ENCODE measurements around the gene MN1.

The MN1 gene

DNA sequence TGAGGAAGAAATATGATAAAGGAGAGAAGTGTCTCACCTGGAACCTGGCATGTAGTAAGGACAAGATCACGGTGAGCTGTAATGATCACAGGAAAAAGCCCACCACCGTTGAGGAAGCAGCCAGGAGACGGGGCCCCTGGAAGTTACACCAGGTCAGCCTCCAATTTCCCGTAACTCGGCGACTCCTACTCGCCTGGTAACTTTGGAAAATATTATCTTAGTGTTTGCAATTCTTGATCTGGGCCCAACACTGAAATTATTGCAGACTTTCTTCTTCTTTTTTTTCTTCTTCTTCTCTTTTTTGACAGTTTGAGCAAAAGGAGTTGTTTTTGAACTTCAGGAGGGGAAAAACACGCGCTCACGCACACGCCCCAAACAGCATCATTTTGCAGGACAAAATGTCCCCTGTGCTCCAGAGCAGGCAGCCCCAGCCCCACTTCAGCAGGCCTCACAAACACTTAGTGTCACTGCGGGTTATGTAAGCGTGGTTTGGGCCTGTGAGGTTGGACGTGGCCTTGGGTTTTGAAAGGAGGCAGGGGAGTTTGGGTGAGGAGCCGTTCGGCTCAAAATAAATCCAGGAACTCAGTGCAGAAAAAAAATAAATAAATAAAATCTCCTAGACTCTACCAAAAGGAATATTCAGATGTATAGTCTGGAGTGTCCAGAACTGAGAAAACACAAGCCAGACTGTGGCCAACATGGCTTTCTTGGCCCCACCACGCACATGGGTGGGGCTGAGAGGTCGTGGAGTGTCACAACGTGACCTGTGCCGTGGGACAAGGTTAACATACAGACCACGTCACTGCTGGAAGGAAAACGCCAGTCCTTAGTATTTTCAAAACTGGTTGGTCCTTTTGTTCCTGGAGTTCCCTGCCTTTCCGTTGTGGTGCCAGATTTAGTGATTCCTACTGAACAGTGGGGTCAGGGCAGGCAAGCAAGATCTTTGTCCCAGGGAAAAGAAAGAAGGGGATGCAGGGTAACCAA is 26.3 kb upstream of the MN1 start:
- no peak for DNase-seq (ENCODE audit: low spot score)

GRCh38 chr22:27825174-27825573 is 23.6 kb upstream of the MN1 start:
- DNase-seq (ENCODE audit: low spot score) = no peak

DNA sequence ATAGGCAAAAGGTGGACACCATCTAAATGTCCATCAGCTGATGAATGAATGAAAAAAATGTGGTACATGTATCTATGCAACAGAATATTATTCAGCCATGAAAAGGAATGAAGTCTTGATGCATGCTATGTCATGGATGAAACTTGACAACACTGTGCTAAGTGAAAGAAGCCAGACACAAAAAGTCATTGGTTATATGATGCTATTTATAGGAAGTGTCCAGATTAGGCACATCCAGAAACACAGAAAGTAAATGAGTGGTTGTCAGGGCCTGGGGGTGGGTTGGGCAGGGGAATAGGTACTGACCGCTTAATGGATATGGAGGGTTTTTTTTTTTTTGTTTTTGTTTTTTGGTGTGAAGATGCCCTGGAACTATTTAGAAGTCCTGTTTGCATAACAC is 21.7 kb upstream of the MN1 start:
- DNase-seq (ENCODE audit: low spot score) = no peak

DNA sequence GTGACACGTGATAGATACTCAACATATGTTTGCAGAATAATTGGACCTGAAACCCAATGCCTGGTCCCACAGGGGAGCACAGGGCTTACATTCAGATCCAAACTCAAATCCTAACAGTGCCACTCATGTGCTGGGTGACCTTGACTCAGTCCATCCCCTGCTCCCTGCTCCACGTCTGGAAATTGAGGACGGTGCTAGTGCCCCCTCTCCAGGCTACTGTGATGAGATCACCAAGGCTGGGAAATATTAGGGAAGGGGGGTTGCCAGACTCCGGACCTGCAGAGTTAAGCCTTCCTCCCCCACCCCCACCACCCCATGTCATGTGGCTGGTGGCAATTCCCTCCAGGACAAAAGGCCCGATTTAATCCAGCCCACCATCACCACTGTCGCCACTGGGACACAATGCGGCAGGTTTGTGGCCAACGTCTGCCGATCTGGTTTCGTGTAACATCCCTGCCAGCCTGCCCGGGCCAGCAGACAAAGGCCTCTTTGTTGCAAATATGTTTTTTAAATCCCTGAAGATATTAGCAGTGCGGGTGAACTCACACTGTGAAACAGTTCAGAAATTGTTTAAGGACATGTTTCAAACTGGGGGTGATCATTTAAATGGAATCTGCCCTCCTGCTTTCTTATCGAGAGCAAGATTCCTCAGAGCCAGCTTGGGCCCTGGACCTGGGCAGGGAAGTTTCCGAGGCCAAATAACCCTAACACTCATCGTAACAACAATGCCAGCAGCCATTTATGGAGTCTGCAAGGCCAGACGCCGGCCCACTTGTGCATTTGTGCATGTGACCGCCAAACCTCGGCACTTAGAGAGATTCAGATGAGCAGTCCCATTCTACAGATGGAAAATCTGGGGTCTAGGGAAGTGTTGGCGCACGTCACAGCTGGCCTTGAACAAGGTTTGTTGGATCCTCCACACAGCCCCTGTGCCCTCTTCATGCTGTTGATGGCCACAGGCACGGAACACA is 19.6 kb upstream of the MN1 start:
- DNase-seq (ENCODE audit: low spot score) = peak; percentile 20

GRCh38 chr22:27816552-27816951 is 15.0 kb upstream of the MN1 start:
- DNase-seq (ENCODE audit: low spot score) = no peak

GRCh38 chr22:27815826-27816530 is 14.4 kb upstream of the MN1 start:
- DNase-seq (ENCODE audit: low spot score) = no peak

DNA sequence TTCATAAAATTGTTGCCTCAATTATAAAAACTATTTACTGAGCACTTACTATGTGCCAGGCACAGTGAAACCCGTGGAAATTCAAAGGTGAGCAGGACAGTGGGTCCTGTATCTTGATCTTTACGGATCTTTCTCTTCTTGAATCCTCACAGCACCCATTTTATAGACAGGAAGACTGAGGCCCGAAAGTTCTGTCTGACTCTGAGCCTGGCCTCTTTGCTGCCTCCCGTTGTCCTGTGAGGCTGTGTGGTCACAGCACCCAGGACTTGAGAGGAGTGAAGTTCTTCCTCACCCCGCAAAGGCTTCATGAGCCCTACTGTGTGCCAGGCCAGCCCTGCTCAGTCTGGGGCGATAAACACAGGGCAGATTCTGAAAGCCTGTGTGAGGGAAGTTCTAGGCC is 13.4 kb upstream of the MN1 start:
- DNase-seq (ENCODE audit: low spot score) = no peak

GRCh38 chr22:27811778-27812177 is 10.2 kb upstream of the MN1 start:
- DNase-seq (ENCODE audit: low spot score) = no peak

- DNase-seq (ENCODE audit: low spot score) = no peak
Observed at GRCh38 chr22:27810609-27811151, 9.1 kb upstream of the MN1 start.

- DNase-seq (ENCODE audit: low spot score) = no peak
Observed at GRCh38 chr22:27809700-27810608, 8.4 kb upstream of the MN1 start.

- DNase-seq (ENCODE audit: low spot score) = no peak
Observed at GRCh38 chr22:27809226-27809603, 7.7 kb upstream of the MN1 start.

- DNase-seq (ENCODE audit: low spot score) = no peak
Observed at GRCh38 chr22:27808451-27809225, 7.1 kb upstream of the MN1 start.

DNA sequence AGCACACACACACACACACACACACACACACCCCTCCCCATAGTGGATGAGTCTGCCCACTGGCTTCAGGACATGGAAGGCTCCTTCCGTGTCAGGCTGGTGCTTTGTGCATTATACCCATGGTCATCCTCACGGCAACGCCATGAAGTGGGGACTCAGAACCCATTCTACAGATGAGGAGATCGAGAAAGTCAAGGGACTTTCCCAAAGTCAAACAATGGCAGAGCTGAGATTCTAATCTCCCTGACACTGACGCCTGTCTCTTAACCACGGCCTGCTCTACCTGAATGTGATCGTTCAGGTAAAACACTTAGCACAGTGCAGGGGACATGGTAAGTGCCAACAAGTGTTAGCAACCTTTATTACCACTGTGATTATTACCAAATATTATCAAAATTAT is 4.3 kb upstream of the MN1 start:
- no peak for DNase-seq (ENCODE audit: low spot score)

DNA sequence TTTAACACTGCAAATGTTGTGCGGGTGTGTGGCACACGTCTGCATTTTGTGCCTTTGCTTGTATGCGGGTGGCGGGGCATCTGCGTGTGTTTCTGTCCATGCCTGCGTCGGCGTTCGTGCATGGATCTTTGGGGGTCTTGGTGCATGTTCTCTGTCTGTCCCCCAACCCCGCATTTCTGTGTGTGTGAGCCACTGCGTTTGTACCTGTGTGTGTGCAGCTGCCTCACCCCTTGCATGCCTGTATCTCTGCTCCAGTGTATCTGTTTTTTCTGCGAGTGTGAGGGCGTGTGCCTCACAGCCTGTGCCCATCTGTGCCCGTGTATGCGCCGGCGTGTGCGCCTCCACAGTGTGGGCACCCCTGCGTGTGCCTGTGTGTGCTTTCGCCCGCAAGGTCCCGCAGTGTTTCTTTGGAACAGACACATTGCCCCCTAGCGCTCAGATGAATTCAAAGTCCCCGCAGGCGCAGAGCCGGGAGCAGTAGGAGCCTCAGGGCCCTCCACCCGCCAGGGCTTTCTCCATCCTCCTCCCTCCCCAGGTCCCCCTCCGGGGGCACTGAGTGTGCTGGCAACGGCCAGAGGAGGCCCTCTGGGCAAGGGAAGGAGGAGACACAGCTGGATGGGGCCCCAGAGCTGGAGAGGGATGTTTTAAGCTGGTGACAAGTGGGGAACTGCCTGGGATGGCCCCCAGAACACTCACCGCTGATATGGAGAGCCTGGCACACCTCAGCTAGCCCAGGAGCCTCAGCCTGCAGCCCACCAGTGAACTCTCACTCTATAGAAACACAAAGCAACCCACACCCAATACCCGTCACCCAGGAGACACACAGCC is 3.1 kb upstream of the MN1 start:
- peak; percentile 76 for DNase-seq (ENCODE audit: low spot score)

DNA sequence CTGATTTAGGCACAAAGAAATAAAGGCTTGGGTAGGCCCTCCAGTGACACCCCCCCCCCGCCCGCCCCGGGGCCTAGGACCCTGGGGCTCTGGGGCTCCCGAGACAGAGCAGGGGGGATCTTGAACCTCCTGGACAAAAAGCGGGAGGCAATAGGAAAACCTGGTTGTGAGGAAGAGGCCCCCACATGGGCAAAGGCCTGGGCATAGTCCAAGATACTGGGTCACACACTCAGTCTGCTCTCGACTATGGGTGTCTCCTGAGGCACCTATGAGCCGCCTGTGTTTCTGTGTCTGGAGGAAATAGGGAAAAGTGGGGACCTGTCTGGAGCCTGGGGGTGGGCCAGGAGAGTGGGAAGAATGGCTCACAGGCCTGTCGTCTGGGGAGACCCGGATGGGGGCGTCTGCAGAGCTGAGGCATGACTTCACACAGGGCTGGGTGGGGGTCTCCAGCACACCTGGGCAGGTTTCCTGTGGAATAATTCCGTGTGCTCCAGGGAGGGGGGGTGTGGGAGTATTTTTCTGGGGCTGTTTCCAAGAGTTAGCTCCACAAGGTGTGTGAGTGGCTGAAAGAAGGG is 2.4 kb upstream of the MN1 start:
- DNase-seq (ENCODE audit: low spot score) = no peak

GRCh38 chr22:27802346-27803073 is 954 bp upstream of the MN1 start:
- DNase-seq (ENCODE audit: low spot score) = no peak

- no peak for DNase-seq (ENCODE audit: low spot score)
Observed at GRCh38 chr22:27801202-27801615, 347 bp downstream of the MN1 start.

Measured in globus pallidus (tissue), 1 donor.